Esophagus (tissue), 2 donors: ENCODE results near the gene COPG2. TPM values are rescaled to one million over a fixed set of nuclear protein-coding genes. Genes with fewer than 3 reads are reported as not detected.
"Not testable (repeated sequence)": the region's sequence is repeated elsewhere in the genome, so short reads cannot be mapped to it uniquely, and the experiment has no call there.

Source experiments
- H3K27ac ChIP-seq, 2 donors: one replicate each; pipeline ENCODE4 v1.5.1; 2013; ENCODE audit warnings: low read depth in 2 of 2, mild to moderate bottlenecking in 2 of 2, inconsistent platforms in 1 of 2, low read length in 1 of 2, moderate library complexity in 1 of 2
- H3K27me3 ChIP-seq, 2 donors: one replicate each; pipeline ENCODE4 v1.6.1; 2013; ENCODE audit warnings: low read length in 2 of 2, control low read depth in 1 of 2, mild to moderate bottlenecking in 1 of 2; ENCODE audit not compliant: insufficient read depth in 2 of 2, control insufficient read depth in 1 of 2
- H3K36me3 ChIP-seq, 2 donors: one replicate each; pipeline ENCODE4 v1.6.1; 2013; ENCODE audit warnings: low read length in 1 of 2; ENCODE audit not compliant: control insufficient read depth in 2 of 2, insufficient read depth in 2 of 2
- H3K4me1 ChIP-seq, 2 donors: one replicate each; pipeline ENCODE4 v1.6.1; 2013; ENCODE audit warnings: low read length in 1 of 2; ENCODE audit not compliant: control insufficient read depth in 2 of 2, insufficient read depth in 2 of 2
- H3K4me3 ChIP-seq, 2 donors: one replicate each; pipeline ENCODE4 v1.5.1; 2013; ENCODE audit warnings: low read length in 2 of 2, mild to moderate bottlenecking in 2 of 2, low read depth in 1 of 2, moderate library complexity in 1 of 2
- H3K9me3 ChIP-seq, 2 donors: one replicate each; pipeline ENCODE4 v1.6.1; 2013; ENCODE audit warnings: mild to moderate bottlenecking in 2 of 2, low read depth in 1 of 2, low read length in 1 of 2, moderate library complexity in 1 of 2; ENCODE audit not compliant: control insufficient read depth in 2 of 2, insufficient read depth in 1 of 2
- WGBS, 2 donors: extraction: QIAGEN DNeasy Blood & Tissue Kit; methylation state at CpG; one replicate each; pipeline ENCODE4 v1.1.7; 2013; 5-methylcytosine and 5-hydroxymethylcytosine counted together
- polyA plus RNA-seq, 2 donors: library from polyadenylated mRNA; stranded (reverse); fragments of 200-250 nt; gene quantifications; one replicate each; pipeline ENCODE4 v1.2.3, GENCODE V29; 2013
- donor health status: healthy with polysubstance abuse.
- donor health status: Bipolar disorder and iron deficiency.

Gene COPG2
- polyA plus RNA-seq, 2 donors: 6.6 to 14.2 TPM

DNA sequence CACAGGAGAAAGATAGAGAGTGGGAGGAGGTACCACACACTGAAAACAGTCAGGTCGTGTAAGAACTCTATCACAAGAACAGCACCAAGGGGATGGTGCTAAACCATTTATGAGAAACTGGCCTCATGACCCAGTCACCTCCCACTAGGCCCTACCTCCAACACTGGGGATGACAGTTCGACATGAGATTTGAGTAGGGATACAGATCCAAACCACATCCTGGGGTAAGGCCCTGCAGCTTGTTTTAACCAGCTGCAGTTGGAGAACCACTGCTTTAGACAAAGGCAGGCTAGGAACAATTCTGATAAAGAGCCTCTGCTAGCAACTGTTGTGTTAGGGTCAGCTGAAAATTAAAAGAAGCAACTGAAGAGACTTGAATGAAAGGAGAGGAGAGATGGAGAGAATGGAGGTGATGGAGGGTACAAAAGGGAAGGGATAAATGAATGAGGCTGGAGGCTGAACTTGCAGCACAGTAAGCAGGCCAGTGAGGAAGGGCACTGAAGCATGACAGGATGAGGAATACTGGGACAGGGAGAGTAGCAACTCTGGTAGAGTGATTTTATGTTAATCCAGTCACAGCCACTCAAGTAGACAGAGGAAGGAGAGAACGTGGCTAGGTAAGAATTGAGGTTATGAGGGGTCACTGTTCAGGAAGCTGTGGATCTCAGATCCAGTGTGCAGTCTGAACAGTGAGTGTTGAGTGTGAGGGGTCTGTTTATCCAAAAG is 153.1 kb downstream of the COPG2 start:
- Histone ChIP-seq H3K27ac (no peak overlapping the region), H3K4me3 (no peak overlapping the region), H3K9me3 (no peaks in the 10 kb centered on the region), H3K4me1 (no peaks in the 10 kb centered on the region), H3K27me3 (no peaks in the 10 kb centered on the region), H3K36me3 (no peaks in the 10 kb centered on the region)
- 77 to 81% methylated on average over 3 of the region's 3 CpGs for WGBS, 2 donors

- no peaks in the 10 kb centered on the region for H3K9me3 ChIP-seq
- no peaks in the 10 kb centered on the region for H3K27me3 ChIP-seq
- H3K4me3 ChIP-seq: no peak overlapping the region
- no peak overlapping the region for H3K27ac ChIP-seq
- H3K4me1 ChIP-seq: no peaks in the 10 kb centered on the region
- 93 to 95% methylated on average over 1 of the region's 1 CpG for WGBS, 2 donors
- H3K36me3 ChIP-seq: peaks cover 3% of the 10 kb centered on the region in 2 donors
Measured at GRCh38 chr7:130513447-130513846, 155.1 kb downstream of the COPG2 start.

DNA sequence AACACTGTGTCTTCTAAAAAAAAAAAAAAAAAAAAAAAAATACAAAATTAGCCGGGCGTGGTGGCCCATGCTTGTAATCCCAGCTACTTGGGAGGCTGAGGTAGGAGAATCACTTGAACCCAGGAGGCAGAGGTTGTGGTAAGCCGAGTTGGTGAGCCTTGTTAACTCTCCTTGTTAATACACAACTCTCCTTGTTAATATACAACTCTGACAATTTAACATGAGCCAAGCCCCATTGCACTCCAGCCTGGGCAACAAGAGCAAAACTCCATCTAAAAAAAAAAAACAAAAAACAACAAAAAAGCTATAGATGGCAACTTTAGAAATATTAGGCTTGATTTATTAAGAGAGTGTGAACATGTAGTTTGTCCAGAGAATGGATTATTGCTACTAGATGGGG is 156.5 kb downstream of the COPG2 start:
- 82 to 95% methylated on average over 3 of the region's 3 CpGs for WGBS, 2 donors
- not testable (repeated sequence) for H3K4me3 ChIP-seq, H3K27ac ChIP-seq, H3K9me3 ChIP-seq, H3K36me3 ChIP-seq, H3K27me3 ChIP-seq, H3K4me1 ChIP-seq

DNA sequence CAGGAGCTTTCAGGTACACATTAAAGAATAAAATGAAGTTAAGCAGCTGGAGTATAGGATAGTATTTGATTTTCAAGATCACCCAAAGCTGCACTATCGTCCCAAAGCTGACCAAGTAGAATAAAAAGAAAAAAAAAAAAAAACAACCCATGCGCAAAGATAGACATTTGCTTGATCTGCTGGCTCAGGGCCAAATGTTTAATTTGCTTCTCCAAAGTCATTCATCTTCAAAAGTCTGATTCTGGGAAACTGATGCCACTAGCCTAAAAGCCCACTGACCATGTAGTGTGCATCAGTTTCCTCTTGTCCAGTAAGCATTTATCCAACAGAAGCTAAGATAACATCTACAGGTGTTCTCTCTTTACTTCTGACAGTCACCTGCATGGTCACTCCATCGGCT is 162.2 kb downstream of the COPG2 start:
- 96 to 100% methylated on average over 3 of the region's 3 CpGs for WGBS, 2 donors
- H3K9me3 ChIP-seq: no peaks in the 10 kb centered on the region
- no peaks in the 10 kb centered on the region for H3K27me3 ChIP-seq
- no peak overlapping the region for H3K27ac ChIP-seq
- no peaks in the 10 kb centered on the region for H3K4me1 ChIP-seq
- H3K36me3 ChIP-seq: peaks cover 6 to 11% of the 10 kb centered on the region in 2 donors
- H3K4me3 ChIP-seq: no peak overlapping the region

- no peak overlapping the region for H3K4me3 ChIP-seq
- no peaks in the 10 kb centered on the region for H3K27me3 ChIP-seq
- no peaks in the 10 kb centered on the region for H3K4me1 ChIP-seq
- no peak overlapping the region for H3K27ac ChIP-seq
- H3K9me3 ChIP-seq: no peaks in the 10 kb centered on the region
- H3K36me3 ChIP-seq: peaks cover 6 to 11% of the 10 kb centered on the region in 2 donors
Measured at GRCh38 chr7:130505753-130506152, 162.8 kb downstream of the COPG2 start.

GRCh38 chr7:130500910-130501309 is 167.6 kb downstream of the COPG2 start:
- 85% methylated on average over 2 of the region's 2 CpGs for WGBS, 2 donors
- no peaks in the 10 kb centered on the region for H3K4me1 ChIP-seq
- H3K36me3 ChIP-seq: peaks cover 3 to 8% of the 10 kb centered on the region in 2 donors
- H3K27ac ChIP-seq: no peak overlapping the region
- H3K9me3 ChIP-seq: no peaks in the 10 kb centered on the region
- no peak overlapping the region for H3K4me3 ChIP-seq
- H3K27me3 ChIP-seq: no peaks in the 10 kb centered on the region

GRCh38 chr7:130500463-130500862 is 168.1 kb downstream of the COPG2 start:
- H3K36me3 ChIP-seq: peaks cover 3 to 8% of the 10 kb centered on the region in 2 donors
- H3K9me3 ChIP-seq: no peaks in the 10 kb centered on the region
- no peaks in the 10 kb centered on the region for H3K27me3 ChIP-seq
- 82 to 86% methylated on average over 8 of the region's 8 CpGs for WGBS, 2 donors
- no peak overlapping the region for H3K4me3 ChIP-seq
- H3K4me1 ChIP-seq: no peaks in the 10 kb centered on the region
- no peak overlapping the region for H3K27ac ChIP-seq

GRCh38 chr7:130494431-130494858 is 174.1 kb downstream of the COPG2 start:
- no peak overlapping the region for H3K27ac ChIP-seq
- peaks cover 4 to 5% of the 10 kb centered on the region in 2 donors for H3K4me1 ChIP-seq
- WGBS, 2 donors: 58 to 59% methylated on average over 2 of the region's 2 CpGs
- peaks cover 0 to 3% of the 10 kb centered on the region in 2 donors for H3K9me3 ChIP-seq
- no peaks in the 10 kb centered on the region for H3K27me3 ChIP-seq
- no peaks in the 10 kb centered on the region for H3K36me3 ChIP-seq
- no peak overlapping the region for H3K4me3 ChIP-seq

DNA sequence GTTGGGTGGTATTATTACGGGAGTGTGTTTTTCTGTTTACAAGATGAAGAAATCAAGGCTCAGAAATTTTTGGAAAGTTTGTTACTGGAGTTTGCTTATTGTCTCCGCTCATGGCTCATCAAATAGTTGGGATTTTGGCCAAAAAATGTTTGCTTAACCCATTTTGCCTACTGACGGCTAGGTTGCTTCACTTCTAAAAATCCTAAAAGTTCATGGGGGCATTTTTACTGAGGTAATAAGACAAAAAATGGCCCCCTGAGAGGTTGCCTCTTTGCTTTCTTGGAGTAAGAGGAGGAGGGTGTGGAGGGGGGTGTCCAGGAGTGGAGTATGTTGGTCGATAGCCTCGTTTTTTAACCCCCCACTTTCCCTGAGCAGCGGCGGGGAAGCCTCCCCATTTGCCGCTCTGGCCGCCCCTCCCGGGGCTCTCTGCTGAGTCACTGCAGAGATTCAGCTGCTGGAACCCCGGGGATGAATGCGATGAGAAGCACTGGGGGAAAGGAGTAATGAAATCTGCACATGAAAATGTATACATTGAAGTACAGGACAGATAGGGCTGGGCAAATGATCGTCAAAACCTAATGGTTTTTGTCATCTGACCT is 175.2 kb downstream of the COPG2 start:
- Histone ChIP-seq H3K36me3 (no peaks in the 10 kb centered on the region), H3K4me3 (no peak overlapping the region), H3K9me3 (peaks cover 0 to 3% of the 10 kb centered on the region in 2 donors), H3K4me1 (peaks cover 4 to 5% of the 10 kb centered on the region in 2 donors), H3K27me3 (no peaks in the 10 kb centered on the region), H3K27ac (no peak overlapping the region)
- 47 to 49% methylated on average over 13 of the region's 13 CpGs for WGBS, 2 donors
